Astrocyte (in vitro differentiated cells and primary cell): ENCODE data around the gene RALGAPA2. TPM values are rescaled to one million over a fixed set of nuclear protein-coding genes. Genes with fewer than 3 reads are reported as not detected.

ENCODE experiments used
- DNase-seq: peaks from one replicate; pipeline ENCODE4 v3.0.0-alpha.2; 2010; ENCODE audit warnings: low read depth
- FAIRE-seq: peaks from 2 replicates; lab custom pipeline; 2011; peaks lifted over from hg19 to GRCh38; lab: Jason Lieb, UNC
- H2AFZ ChIP-seq: 2 replicates; pipeline ENCODE4 v1.6.0; 2012; ENCODE audit warnings: low read depth, low read length, inconsistent platforms
- H3K27ac ChIP-seq: 2 replicates; pipeline ENCODE4 v1.5.1; 2011; ENCODE audit warnings: low read depth, low read length, inconsistent platforms
- H3K27me3 ChIP-seq: 2 replicates; pipeline ENCODE4 v1.6.0; 2011; ENCODE audit warnings: low read length, inconsistent platforms; ENCODE audit not compliant: insufficient read depth
- H3K36me3 ChIP-seq: 2 replicates; pipeline ENCODE4 v1.5.1; 2011; ENCODE audit warnings: low read length, inconsistent platforms; ENCODE audit not compliant: insufficient read depth
- H3K4me1 ChIP-seq: 2 replicates; pipeline ENCODE4 v1.5.1; 2011; ENCODE audit warnings: low read length, inconsistent platforms; ENCODE audit not compliant: insufficient read depth
- H3K4me2 ChIP-seq: 2 replicates; pipeline ENCODE4 v1.6.0; 2012; ENCODE audit warnings: low read length, inconsistent platforms
- H3K4me3 ChIP-seq: 2 replicates; pipeline ENCODE4 v1.5.1; 2011; ENCODE audit warnings: low read depth, mild to moderate bottlenecking, low read length, inconsistent platforms; ENCODE audit not compliant: insufficient read depth
- H3K79me2 ChIP-seq: 2 replicates; pipeline ENCODE4 v1.6.0; 2012; ENCODE audit warnings: mild to moderate bottlenecking, low read length, inconsistent platforms; ENCODE audit not compliant: insufficient read depth
- H3K9ac ChIP-seq: 2 replicates; pipeline ENCODE4 v1.6.0; 2012; ENCODE audit warnings: mild to moderate bottlenecking, low read length, inconsistent platforms
- H3K9me3 ChIP-seq: 2 replicates; pipeline ENCODE4 v1.5.1; 2012; ENCODE audit warnings: low read depth, mild to moderate bottlenecking, low read length, inconsistent platforms; ENCODE audit not compliant: insufficient read depth
- H4K20me1 ChIP-seq: 2 replicates; pipeline ENCODE4 v1.6.0; 2012; ENCODE audit warnings: low read length, inconsistent platforms; ENCODE audit not compliant: insufficient read depth
- H3K27ac Mint-ChIP-seq: one replicate; pipeline ENCODE4 v1.8.0; 2021; ENCODE audit warnings: mild to moderate bottlenecking, mixed read lengths; ENCODE audit not compliant: unreplicated experiment
- H3K27me3 Mint-ChIP-seq: one replicate; pipeline ENCODE4 v1.8.0; 2021; ENCODE audit warnings: low read depth, mixed read lengths; ENCODE audit not compliant: unreplicated experiment
- H3K36me3 Mint-ChIP-seq: one replicate; pipeline ENCODE4 v1.8.0; 2021; ENCODE audit warnings: low read depth, mixed read lengths; ENCODE audit not compliant: unreplicated experiment
- H3K4me1 Mint-ChIP-seq: one replicate; pipeline ENCODE4 v1.8.0; 2021; ENCODE audit warnings: low read depth, mixed read lengths; ENCODE audit not compliant: unreplicated experiment
- H3K4me3 Mint-ChIP-seq: one replicate; pipeline ENCODE4 v1.8.0; 2021; ENCODE audit warnings: mild to moderate bottlenecking, moderate library complexity, mixed read lengths; ENCODE audit not compliant: unreplicated experiment
- H3K9me3 Mint-ChIP-seq: one replicate; pipeline ENCODE4 v1.8.0; 2021; ENCODE audit warnings: mild to moderate bottlenecking, mixed read lengths; ENCODE audit not compliant: unreplicated experiment
- CTCF ChIP-seq: IDR thresholded peaks from 2 replicates; pipeline ENCODE4 v1.5.1; 2011; ENCODE audit warnings: low read depth, mild to moderate bottlenecking, inconsistent platforms, low read length, moderate library complexity; ENCODE audit not compliant: insufficient read depth
- EZH2 ChIP-seq: IDR thresholded peaks from 2 replicates; pipeline ENCODE4 v1.6.1; 2012; ENCODE audit warnings: mild to moderate bottlenecking, low read length, inconsistent platforms; ENCODE audit not compliant: insufficient read depth
- total RNA-seq: library from RNA; stranded (reverse); gene quantifications from 2 replicates; pipeline ENCODE4 v1.2.1, GENCODE V29; 2021

The RALGAPA2 gene
- total RNA-seq, 1 donor from 2014 or later: 6.6 TPM

DNA sequence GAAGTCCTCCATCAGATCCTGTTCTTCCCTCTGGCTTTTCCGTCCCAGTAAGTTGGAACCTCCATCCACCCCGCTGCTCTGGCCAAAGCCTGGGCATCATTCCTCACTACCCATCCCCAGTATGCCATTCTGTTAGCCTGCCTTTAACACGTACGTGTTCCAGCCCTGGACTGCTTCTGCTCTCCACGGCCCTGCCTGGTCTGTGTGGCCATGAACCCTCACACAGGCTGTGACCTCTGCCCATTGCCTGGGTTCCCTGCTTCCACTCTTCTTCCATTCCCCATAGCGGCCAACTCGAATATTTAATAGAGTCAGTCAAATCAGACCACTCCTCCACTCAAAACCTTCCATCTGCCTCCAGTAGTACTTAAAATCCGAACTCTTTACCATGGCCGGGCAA, 29.4 kb downstream of the RALGAPA2 start:
- Mint-ChIP-seq H3K27me3 (no peaks in the 10 kb centered on the region), H3K27ac (no peak overlapping the region), H3K36me3 (no peaks in the 10 kb centered on the region), H3K4me1 (peaks cover 2% of the 10 kb centered on the region), H3K9me3 (no peaks in the 10 kb centered on the region), H3K4me3 (no peak overlapping the region)
- H3K4me1 ChIP-seq: no peaks in the 10 kb centered on the region
- no peak overlapping the region for H3K4me3 ChIP-seq
- no peaks in the 10 kb centered on the region for H3K79me2 ChIP-seq
- no peak for TF ChIP-seq CTCF
- no peak for TF ChIP-seq EZH2
- no peak overlapping the region for H3K27ac ChIP-seq
- H3K36me3 ChIP-seq: no peaks in the 10 kb centered on the region
- no peak overlapping the region for H2AFZ ChIP-seq
- DNase-seq (no peak), FAIRE-seq (no peak)
- no peak overlapping the region for H3K9ac ChIP-seq
- no peak overlapping the region for H3K4me2 ChIP-seq
- no peaks in the 10 kb centered on the region for H3K27me3 ChIP-seq
- H3K9me3 ChIP-seq: no peaks in the 10 kb centered on the region
- peaks cover 19% of the 10 kb centered on the region for H4K20me1 ChIP-seq

DNA sequence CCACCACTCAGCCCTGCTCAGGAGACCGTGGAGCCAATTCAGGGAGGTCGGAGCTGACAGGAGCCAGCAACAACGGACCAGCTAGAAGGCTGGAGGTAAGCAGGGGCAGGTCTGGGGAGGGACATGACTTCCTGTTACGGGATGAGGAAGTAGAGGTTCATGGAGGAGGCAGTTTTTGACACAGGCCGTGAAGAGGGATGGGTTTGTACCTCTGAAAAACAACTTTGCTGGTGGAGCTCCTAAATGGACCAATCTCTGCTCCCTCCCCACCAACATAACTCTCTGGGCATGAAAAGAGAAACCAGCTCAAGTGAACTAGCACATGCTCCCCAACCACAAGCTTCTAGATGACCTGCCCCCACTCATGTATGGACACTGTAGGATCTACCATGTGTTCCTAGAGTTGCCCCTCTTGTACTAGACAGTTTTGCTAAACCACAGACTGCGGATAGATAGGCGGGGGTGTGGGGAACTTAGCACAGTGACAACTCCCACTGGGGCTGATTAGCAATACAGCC, 31.4 kb downstream of the RALGAPA2 start:
- H3K9me3 ChIP-seq: no peaks in the 10 kb centered on the region
- H3K79me2 ChIP-seq: no peaks in the 10 kb centered on the region
- H3K27ac ChIP-seq: no peak overlapping the region
- H3K9ac ChIP-seq: no peak overlapping the region
- no peaks in the 10 kb centered on the region for H3K4me1 ChIP-seq
- no peak overlapping the region for H3K4me2 ChIP-seq
- H4K20me1 ChIP-seq: peaks cover 3% of the 10 kb centered on the region
- H2AFZ ChIP-seq: no peak overlapping the region
- H3K4me1 Mint-ChIP-seq: peaks cover 2% of the 10 kb centered on the region
- no peak for TF ChIP-seq EZH2
- no peak for TF ChIP-seq CTCF
- H3K4me3 ChIP-seq: no peak overlapping the region
- no peaks in the 10 kb centered on the region for H3K36me3 ChIP-seq
- H3K4me3 Mint-ChIP-seq: no peak overlapping the region
- DNase-seq (no peak), FAIRE-seq (no peak)
- no peak overlapping the region for H3K27ac Mint-ChIP-seq
- H3K27me3 ChIP-seq: no peaks in the 10 kb centered on the region
- no peaks in the 10 kb centered on the region for H3K27me3 Mint-ChIP-seq
- no peaks in the 10 kb centered on the region for H3K9me3 Mint-ChIP-seq
- no peaks in the 10 kb centered on the region for H3K36me3 Mint-ChIP-seq

DNA sequence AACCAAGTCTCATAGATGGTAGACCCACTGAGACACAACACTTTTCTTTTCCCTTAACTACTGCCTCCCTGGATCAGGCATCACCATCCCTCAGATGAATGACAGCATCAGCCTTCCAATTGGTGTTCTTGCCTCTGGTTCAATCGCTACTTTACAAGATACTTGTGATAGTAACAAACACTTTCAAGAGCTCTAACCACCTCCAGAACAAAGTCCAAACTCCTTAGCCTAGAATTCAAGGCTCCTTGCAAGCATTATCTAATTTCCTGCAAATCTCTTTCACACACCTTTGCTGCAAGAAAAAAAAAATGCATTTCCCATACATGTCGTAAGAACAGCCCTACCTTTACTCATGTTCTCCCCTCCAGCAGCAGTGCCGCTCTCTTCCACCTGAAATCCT, 33.1 kb downstream of the RALGAPA2 start:
- no peaks in the 10 kb centered on the region for H3K36me3 ChIP-seq

More for the DNA sequence above, 33.1 kb downstream of the RALGAPA2 start:
- no peaks in the 10 kb centered on the region for H3K36me3 Mint-ChIP-seq
- H3K4me3 Mint-ChIP-seq: no peak overlapping the region
- peaks cover 3% of the 10 kb centered on the region for H4K20me1 ChIP-seq
- H3K79me2 ChIP-seq: no peaks in the 10 kb centered on the region
- no peak overlapping the region for H3K4me2 ChIP-seq
- no peak for DNase-seq
- H3K4me3 ChIP-seq: no peak overlapping the region
- FAIRE-seq: no peak
- H3K27me3 Mint-ChIP-seq: no peaks in the 10 kb centered on the region
- H3K27ac Mint-ChIP-seq: no peak overlapping the region
- no peak overlapping the region for H2AFZ ChIP-seq
- H3K27me3 ChIP-seq: no peaks in the 10 kb centered on the region
- no peak overlapping the region for H3K27ac ChIP-seq
- TF ChIP-seq EZH2 (no peak), CTCF (no peak)
- H3K4me1 Mint-ChIP-seq: peaks cover 2% of the 10 kb centered on the region
- no peaks in the 10 kb centered on the region for H3K9me3 Mint-ChIP-seq
- H3K4me1 ChIP-seq: no peaks in the 10 kb centered on the region
- H3K9ac ChIP-seq: no peak overlapping the region
- no peaks in the 10 kb centered on the region for H3K9me3 ChIP-seq
